Inflammatory macrophage treated with lipopolysaccharide for 1 hour (primary cell): ENCODE data around the gene ISG20.

ENCODE experiments used
- DNase-seq, 2 donors: peaks; one replicate each; pipeline ENCODE4 v3.0.0-alpha.2; 2020 to 2022

The ISG20 gene

GRCh38 chr15:88638626-88639372 lies at the start of gene ISG20:
TSS of gene ISG20 (plus strand) at chr15:88639016. CDS start at chr15:88639367, 351 bp downstream.
- peak; percentile 86 to 98 for DNase-seq

GRCh38 chr15:88590759-88591158 lies 48.1 kb upstream of the ISG20 start:
- DNase-seq: no peak

- no peak for DNase-seq
These were observed 47.4 kb upstream of the ISG20 start for GRCh38 chr15:88591384-88591783.

DNA sequence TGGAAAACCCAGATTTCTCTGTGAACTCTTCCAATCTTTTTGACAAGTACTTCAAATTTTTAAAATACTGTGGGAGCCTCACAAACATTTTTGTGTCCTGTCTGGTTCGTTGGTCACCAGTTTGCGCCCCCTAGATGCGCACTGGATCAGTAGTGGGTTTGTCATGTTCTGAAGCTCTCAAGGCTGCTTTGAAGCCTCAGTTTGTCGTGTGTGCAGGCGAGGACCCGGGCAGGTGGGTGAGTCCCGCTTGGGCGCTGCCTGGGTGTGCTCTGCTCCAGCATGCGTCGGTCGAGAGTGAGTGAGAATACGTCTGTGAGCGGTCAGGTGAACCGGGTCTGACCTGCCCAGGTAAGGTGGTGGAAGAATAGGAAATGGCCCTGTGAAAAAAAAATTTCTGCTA lies 34.9 kb upstream of the ISG20 start:
- DNase-seq: no peak

DNA sequence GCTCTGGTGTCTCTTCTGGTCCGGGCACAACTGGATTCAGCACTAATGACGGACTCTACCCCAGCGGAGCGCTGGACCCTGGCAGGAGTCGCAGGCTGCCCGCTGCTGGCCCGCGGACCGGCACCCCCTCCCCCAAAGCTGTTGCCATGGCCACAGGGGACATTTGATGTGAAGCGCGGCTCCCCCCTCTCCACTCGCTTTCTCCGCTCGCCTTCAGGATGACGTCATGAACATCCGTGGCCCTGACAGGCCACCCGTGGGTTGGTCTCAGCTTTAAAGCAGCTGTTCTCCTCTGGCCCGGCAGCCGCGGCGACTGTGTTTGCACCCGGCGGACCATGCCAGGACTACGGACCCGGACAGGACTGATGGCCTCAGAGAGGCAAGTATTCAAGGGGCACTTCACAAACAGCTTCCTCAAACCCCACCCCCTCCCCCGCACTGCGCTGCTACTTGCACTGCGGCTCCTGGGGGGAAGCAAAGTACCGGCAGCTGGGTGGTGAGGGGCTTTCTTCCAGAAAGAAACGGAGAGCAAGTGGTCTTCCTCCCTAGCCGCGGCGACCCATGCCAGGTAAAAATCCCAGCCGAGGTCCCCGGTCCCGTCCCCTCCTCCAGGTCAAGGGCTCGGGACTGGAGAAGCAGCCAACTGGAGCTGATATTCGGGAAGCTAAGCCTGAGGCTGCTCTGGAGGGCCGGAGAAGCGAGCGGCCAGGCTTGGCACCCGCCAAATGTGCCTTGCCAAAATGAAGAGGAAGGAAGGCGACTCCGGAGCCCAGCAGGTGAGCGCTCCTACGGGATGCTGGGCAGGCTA lies 34.2 kb upstream of the ISG20 start:
- DNase-seq: no peak

- peak in 1 of 2 donors; percentile 14 for DNase-seq
These were observed 33.4 kb upstream of the ISG20 start for GRCh38 chr15:88605189-88606069.

GRCh38 chr15:88606070-88606794 lies 32.6 kb upstream of the ISG20 start:
- DNase-seq: no peak

DNA sequence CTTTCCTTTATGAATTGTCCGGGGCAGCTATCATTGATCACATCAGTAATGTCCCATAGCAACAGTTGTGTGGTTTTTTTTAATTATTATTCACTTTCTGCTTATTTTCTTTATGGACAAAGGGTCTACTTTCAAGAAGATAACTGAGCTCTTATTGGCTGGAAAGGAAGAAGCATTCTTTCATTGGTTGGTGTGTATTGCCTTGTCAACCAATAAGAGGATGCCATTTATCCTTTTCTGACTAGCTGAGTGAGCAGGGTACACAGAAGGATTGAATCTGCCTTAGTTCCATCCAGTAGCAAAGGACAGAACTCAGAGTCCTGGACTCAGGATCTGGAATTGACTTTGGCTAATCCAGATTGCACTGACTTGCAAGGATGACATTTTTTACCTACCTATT lies 30.9 kb upstream of the ISG20 start:
- DNase-seq: no peak

DNA sequence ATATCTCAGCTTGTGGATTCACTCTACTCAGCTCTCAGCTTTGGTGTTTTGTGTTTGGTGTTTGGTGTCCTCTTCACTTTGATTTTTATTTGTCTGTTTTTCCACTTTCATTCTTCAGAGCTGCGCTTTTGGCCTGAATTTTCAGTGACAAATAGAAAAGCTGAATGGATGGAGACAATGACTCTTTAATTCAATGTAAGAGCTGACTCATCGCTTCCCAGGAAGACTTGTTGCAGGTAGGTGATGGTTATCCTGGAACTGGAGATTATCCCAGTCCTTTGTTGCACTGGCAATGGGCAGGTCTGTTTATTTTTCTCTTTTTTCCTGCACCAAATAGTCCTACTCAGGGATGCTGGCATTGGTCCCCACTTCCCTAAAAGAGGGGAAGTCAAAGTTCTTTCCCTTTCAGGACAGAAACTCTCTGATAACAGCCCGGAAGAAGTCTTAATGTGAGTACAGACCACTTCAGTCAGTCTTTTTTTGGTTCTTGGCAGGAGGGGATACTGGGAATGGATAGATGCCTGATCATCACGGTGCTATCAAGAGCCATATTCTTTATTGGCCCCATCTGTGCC lies 30.1 kb upstream of the ISG20 start:
- no peak for DNase-seq

- no peak for DNase-seq
These were observed 29.3 kb upstream of the ISG20 start for GRCh38 chr15:88609344-88610090.

DNA sequence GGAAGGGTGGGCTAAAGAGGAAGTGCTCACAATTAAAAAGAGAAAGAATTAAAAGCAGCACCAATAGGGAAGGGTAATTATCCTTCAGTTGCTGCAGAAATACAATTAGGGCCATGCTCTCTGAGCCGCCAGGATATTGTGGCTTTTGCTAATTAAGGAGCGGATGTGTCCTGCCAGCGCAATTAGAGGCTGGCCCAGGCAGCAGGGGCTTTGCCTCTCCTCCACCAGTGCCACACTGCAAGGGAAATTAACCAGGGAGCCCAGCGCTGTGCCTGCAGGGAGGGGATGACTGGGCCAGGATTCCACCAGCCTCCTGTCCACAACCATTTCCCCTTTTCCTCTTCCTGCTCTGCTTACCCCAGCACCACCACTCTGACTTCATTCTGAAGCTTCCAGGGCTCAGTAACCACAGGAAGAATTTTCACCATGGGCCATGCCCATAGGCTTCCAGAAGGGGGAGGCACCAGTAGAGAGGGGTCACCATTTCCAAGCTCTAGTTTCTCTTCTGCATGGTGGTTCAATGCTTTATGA lies 28.1 kb upstream of the ISG20 start:
- peak; percentile 25 to 52 for DNase-seq

DNA sequence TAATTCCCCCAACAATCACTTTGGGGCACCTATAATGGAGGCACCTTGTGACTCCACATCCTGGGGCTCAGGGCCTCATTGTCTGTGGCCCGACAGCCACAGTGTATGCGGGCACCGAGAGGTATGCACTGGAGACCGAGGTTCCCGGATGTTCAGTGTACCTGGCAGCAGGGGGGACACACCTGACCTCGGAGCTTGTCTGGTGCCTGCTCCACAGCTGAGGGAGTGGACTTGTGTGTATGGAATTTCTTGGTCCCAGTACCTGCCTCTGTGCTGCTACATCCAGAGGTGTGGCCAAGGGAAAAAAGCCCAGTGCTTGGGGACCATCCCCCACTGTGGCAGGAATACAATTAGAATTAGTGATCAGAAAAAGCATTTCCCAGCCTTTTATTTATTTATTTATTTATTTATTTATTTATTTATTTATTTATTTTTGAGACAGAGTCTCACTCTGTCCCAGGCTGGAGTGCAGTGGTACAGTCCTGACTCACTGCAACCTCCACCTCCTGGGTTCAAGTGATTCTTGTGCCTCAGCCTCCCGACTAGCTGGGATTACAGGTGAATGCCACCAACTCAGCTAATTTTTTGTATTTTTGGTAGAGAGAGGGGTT lies 26.5 kb upstream of the ISG20 start:
- DNase-seq: no peak

GRCh38 chr15:88613074-88613944 lies 25.5 kb upstream of the ISG20 start:
- DNase-seq: no peak

GRCh38 chr15:88615303-88616107 lies 23.3 kb upstream of the ISG20 start:
- no peak for DNase-seq

DNA sequence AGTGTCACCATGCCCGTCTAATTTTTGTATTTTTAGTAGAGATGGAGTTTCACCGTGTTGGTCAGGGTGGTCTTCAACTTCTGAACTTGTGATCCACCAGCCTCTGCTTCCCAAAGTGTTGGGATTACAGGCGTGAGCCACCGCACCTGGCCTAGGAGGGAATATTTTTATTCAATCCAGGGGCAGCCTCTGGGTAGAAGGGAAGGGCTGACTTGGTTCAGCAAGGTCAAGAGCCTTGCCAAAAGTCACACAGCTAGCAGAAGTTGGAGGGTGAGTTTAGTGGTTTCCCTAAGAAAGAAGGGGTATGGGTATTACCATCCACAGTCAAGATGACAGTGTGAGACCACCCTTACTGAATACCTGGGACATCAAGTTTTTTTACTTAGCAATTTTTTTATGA lies 22.6 kb upstream of the ISG20 start:
- DNase-seq: no peak

GRCh38 chr15:88617031-88617722 lies 21.6 kb upstream of the ISG20 start:
- no peak for DNase-seq

DNA sequence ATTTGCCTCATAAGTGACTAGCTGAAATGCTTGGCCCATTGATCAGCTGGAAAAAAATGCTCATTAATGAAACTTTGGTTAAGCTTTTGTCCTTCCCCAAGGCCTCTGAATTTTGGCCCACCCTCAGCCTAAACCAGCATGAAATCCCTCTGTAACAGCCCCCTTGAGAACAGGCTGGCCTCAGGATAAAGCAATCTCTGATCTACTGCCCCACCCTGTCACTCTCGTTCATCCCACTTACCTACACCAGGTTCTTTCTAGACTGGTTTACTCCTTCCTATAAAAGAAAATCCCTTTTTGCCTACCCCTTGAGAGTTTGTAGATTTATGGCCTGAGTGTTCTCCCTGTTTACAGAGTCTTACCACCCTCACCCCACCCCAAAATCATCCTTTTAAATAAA lies 21.0 kb upstream of the ISG20 start:
- DNase-seq: no peak

DNA sequence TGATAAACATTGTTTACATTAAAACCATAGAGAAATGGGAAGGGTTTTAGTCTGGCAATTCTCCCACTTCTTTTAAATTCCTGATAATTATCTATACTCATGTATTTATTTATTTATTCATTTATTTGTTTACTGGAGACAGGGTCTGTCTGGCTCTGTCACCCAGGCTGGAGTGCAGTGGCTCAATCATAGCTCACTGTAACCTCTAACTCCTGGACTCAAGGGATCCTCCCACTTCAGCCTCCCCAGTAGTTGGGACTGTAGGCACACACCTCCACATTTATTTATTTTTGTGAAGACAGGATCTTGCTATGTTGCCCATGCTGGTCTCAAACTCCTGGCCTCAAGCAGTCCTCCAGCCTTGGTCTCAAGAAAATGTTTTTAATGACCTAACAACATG lies 20.1 kb upstream of the ISG20 start:
- DNase-seq: no peak
